Measurements from ENCODE around the gene AATK. TPM values are rescaled to one million over a fixed set of nuclear protein-coding genes. Genes with fewer than 3 reads are reported as not detected.

AATK gene
- total RNA-seq, 4 donors from 2014 or later: 23.9 to 190 (median 123) TPM

DNA sequence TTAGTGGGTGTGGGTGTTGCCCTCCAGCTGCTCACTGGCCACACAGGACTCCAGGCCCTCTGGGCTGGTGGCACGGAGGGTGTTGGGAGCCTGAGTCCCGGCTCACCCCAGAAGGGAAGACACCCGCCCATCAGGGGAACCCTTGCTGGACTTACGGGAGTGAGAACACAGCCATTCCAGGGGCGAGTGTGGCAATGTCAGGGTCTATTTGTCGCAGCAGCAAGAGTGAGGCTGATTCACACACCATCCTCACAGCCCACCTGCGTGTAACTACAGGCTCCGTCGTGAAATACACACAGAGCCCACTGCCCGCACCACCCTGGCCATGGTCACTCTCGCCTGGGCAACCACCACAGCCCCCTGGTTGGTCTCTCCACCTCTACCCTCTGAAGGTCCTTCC is 17.8 kb upstream of the AATK start:
- Histone ChIP-seq H3K27me3 (no peaks in the 10 kb centered on the region), H3K36me3 (no peaks in the 10 kb centered on the region), H3K4me1 (no peaks in the 10 kb centered on the region), H3K27ac (no peak overlapping the region), H3K9me3 (no peaks in the 10 kb centered on the region), H3K4me3 (no peak overlapping the region)
- DNase-seq: no peak
- TF ChIP-seq POLR2A (IDR thresholded peaks at IDR 0.05): no peak
- no peak for TF ChIP-seq CTCF (IDR thresholded peaks at IDR 0.05)

GRCh38 chr17:81183316-81183715 is 17.3 kb upstream of the AATK start:
- TF ChIP-seq CTCF (IDR thresholded peaks at IDR 0.05) (no peak), POLR2A (IDR thresholded peaks at IDR 0.05) (no peak)
- no peaks in the 10 kb centered on the region for H3K27me3 ChIP-seq
- H3K27ac ChIP-seq: no peak overlapping the region
- no peak overlapping the region for H3K4me3 ChIP-seq
- DNase-seq: no peak
- H3K4me1 ChIP-seq: no peaks in the 10 kb centered on the region
- no peaks in the 10 kb centered on the region for H3K36me3 ChIP-seq
- H3K9me3 ChIP-seq: no peaks in the 10 kb centered on the region

DNA sequence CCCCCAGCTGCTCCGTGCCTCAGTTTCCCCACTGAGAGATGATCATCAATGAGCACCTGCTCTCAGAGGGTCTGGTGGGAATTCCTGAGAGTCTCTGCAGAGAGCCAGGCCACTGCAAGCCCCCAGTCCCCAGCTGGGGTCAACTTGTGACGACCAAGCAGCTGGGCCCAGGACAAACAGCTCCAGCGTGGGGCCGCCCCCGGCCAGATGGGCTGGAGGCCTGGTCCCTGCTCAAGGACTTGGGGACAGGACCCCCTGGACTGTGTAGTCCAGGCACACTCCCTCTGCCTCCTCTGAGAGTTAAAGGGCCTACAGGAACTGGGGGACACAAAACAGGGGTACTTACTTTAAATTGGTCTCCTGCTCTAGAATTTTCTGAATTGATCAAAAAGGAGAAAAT is 16.6 kb upstream of the AATK start:
- Histone ChIP-seq H3K27ac (no peak overlapping the region), H3K4me3 (no peak overlapping the region), H3K27me3 (no peaks in the 10 kb centered on the region), H3K36me3 (no peaks in the 10 kb centered on the region), H3K9me3 (no peaks in the 10 kb centered on the region), H3K4me1 (no peaks in the 10 kb centered on the region)
- TF ChIP-seq CTCF (IDR thresholded peaks at IDR 0.05): no peak
- TF ChIP-seq POLR2A (IDR thresholded peaks at IDR 0.05): no peak
- no peak for DNase-seq

DNA sequence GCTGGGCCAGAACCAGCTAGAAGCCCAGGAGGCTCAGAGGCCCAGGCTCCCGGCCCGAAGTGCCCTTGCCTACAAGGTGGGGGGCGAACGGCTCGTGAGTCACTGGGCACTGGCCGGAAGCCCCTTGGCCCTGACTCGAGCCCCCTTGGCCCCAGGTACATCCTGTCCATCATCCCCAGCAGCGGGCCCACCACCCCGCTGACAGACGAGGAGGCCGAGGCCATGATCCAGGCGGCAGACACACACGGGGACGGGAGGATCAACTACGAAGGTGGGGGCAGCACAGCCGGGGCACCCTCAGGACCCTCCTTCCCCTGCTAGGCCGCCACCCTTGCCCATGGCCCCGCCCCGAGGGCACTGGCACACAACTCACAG is 15.8 kb upstream of the AATK start:
- Histone ChIP-seq H3K4me3 (no peak overlapping the region), H3K4me1 (no peaks in the 10 kb centered on the region), H3K9me3 (no peaks in the 10 kb centered on the region), H3K36me3 (no peaks in the 10 kb centered on the region), H3K27me3 (no peaks in the 10 kb centered on the region), H3K27ac (no peak overlapping the region)
- DNase-seq: no peak
- no peak for TF ChIP-seq POLR2A (IDR thresholded peaks at IDR 0.05)
- no peak for TF ChIP-seq CTCF (IDR thresholded peaks at IDR 0.05)

GRCh38 chr17:81180836-81181810 is 15.1 kb upstream of the AATK start:
- H3K27ac ChIP-seq: no peak overlapping the region
- TF ChIP-seq POLR2A (IDR thresholded peaks at IDR 0.05): no peak
- TF ChIP-seq CTCF (IDR thresholded peaks at IDR 0.05): no peak
- H3K27me3 ChIP-seq: no peaks in the 10 kb centered on the region
- no peak for DNase-seq
- no peaks in the 10 kb centered on the region for H3K9me3 ChIP-seq
- no peak overlapping the region for H3K4me3 ChIP-seq
- H3K36me3 ChIP-seq: no peaks in the 10 kb centered on the region
- no peaks in the 10 kb centered on the region for H3K4me1 ChIP-seq
